Bronchial epithelial cell (primary cell): ENCODE results near the gene SENP1. TPM values are rescaled to one million over a fixed set of nuclear protein-coding genes. Genes with fewer than 3 reads are reported as not detected.

ENCODE experiments used
- DNase-seq: peaks from one replicate; pipeline ENCODE4 v3.0.0-alpha.2; 2010; ENCODE audit warnings: low read depth
- FAIRE-seq: peaks from 2 replicates; lab custom pipeline; 2011; peaks lifted over from hg19 to GRCh38; lab: Jason Lieb, UNC
- H3K27me3 ChIP-seq: 2 replicates; pipeline ENCODE4 v1.5.1; 2011; ENCODE audit warnings: low read length; ENCODE audit not compliant: control insufficient read depth, insufficient read depth
- H3K36me3 ChIP-seq: 2 replicates; pipeline ENCODE4 v1.5.1; 2011; ENCODE audit warnings: low read length; ENCODE audit not compliant: control insufficient read depth, insufficient read depth
- H3K4me3 ChIP-seq: 2 replicates; pipeline ENCODE4 v1.5.1; 2011; ENCODE audit warnings: mild to moderate bottlenecking, low read depth, low read length, control low read depth
- CTCF ChIP-seq: IDR thresholded peaks from 2 replicates; pipeline ENCODE4 v1.5.1; 2011; ENCODE audit warnings: mild to moderate bottlenecking, moderate library complexity, low read length, control low read depth, inconsistent platforms; ENCODE audit not compliant: insufficient read depth, severe bottlenecking
- total RNA-seq: library from RNA; depleted of rRNA; stranded (reverse); fragments of >200 nt; gene quantifications from 2 replicates; pipeline ENCODE4 v1.2.1, GENCODE V29; 2014

SENP1 gene
- total RNA-seq, 1 donor from 2014 or later: 10.8 TPM

GRCh38 chr12:47995981-47996401 is 109.9 kb downstream of the SENP1 start:
- H3K27me3 ChIP-seq: peaks cover 9% of the 10 kb centered on the region
- DNase-seq (no peak), FAIRE-seq (peak; percentile 80)
- H3K36me3 ChIP-seq: no peaks in the 10 kb centered on the region
- TF ChIP-seq CTCF: no peak
- no peak overlapping the region for H3K4me3 ChIP-seq

DNA sequence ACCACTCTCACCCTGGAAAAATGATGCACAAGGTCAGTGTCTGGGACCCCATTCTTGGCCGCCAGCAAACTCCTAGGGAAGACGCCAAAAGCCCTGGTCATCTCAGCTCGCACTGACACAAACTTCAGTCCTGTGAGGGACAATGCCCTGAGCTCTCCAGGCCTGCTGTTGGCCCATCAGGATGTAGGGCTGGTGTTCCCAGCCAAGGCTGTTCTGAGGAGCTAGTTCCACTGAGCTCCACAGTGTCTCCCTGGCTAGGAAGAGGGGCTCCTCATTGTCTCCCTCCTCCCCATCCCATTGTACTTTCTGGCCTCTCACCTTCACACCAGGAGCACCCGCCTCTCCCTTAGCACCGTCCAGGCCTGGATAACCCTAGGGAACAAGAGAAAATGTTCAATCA is 112.4 kb downstream of the SENP1 start:
- TF ChIP-seq CTCF: no peak
- peaks cover 12% of the 10 kb centered on the region for H3K27me3 ChIP-seq
- no peak overlapping the region for H3K4me3 ChIP-seq
- FAIRE-seq: peak; percentile 28
- no peaks in the 10 kb centered on the region for H3K36me3 ChIP-seq
- no peak for DNase-seq

Other genes starting within 250 kb of the SENP1 start
- gene VDR, start 201.1 kb downstream of the SENP1 start, total RNA-seq: 3.2 and 3.4 TPM in 2 replicates
- 63.1 and 88.5 TPM in 2 replicates for gene TMEM106C, start 142.5 kb downstream of the SENP1 start, total RNA-seq
- under 0.01 TPM in 2 replicates for gene COL2A1, start 101.6 kb downstream of the SENP1 start, total RNA-seq
- 23.7 and 45.8 TPM in 2 replicates for gene PFKM, start 13.3 kb upstream of the SENP1 start, total RNA-seq
- 9.5 and 17.3 TPM in 2 replicates for gene ASB8, start 51.4 kb upstream of the SENP1 start, total RNA-seq
- not detected in 2 replicates for gene CCDC184, start 77.6 kb upstream of the SENP1 start, total RNA-seq
- not detected in 2 replicates for gene OR10AD1, start 97.2 kb upstream of the SENP1 start, total RNA-seq
- gene ZNF641, start 244.8 kb upstream of the SENP1 start, total RNA-seq: 9.0 and 12.0 TPM in 2 replicates